NCI-H2196 (cell line): ENCODE measurements around the gene LRFN4.
"Not testable (repeated sequence)": the region's sequence is repeated elsewhere in the genome, so short reads cannot be mapped to it uniquely, and the experiment has no call there.

Experiments used
- DNase-seq: peaks from one replicate; lab custom pipeline; 2025; ENCODE audit not compliant: unreplicated experiment; lab: John Stamatoyannopoulos, UW

The LRFN4 gene

DNA sequence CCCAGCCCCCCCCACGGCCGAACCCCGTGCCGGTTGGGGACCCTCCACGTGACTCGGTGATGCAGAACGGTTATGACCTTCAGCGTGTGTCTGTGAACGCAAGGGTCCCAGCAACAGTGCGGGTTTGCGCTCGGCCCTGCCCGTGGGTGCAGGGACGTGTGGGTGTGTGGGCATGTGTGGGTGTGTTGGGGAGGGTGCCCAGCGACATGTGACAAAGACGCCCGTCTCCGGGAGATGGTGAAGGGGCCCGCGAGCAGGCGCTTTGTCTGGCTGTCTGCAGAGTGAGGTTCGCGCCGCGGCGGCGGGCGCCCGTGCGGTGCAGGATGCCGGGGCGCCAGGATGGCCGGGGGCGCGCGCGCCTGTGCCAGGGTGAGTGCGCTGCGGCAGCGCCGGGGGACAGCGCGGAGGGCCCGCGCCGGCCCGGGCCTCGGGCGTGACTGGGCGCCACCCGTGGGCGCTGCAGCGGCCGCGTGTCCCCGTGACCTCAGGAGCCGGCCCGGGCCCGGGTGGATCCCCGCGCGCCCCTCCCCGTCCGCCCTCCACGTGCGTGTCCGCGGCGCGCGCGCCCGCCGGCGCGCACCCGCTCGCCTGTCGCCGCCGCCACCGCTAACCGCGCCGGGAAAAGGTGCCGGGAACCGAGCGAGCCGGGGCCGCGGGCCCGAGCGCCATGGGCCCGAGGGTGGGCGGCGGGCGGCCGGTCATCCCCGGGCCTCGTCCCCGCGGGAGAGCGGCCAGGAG, at the start of gene LRFN4:
LRFN4 (plus strand) TSS at position 569 of the 738 bp plus-strand sequence. CDS start 681 bp downstream, outside the sequence.
- peak; percentile 54 for DNase-seq

- DNase-seq: no peak
Observed at GRCh38 chr11:66809592-66809991, 47.3 kb upstream of the LRFN4 start.

GRCh38 chr11:66810576-66811185, 46.2 kb upstream of the LRFN4 start:
- DNase-seq: no peak

DNA sequence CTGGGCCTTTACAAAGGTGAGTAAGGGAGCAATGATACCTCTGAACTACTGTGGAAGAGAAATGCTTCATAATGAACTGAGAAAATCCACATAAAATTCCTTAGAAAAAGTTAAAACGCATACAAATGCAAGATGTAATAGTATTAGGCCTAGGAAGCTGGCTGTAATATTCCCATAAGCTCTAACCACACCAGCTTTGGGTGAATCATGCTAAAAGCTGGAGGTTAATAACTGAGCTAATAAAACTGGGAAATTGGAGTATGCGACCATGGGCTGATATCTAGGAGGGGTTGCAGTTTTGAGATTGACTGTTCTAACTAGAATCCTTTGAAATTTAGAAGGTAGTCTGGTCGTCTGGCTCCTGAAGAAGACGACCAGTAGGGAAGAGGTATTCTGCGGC, 42.2 kb upstream of the LRFN4 start:
- no peak for DNase-seq

DNA sequence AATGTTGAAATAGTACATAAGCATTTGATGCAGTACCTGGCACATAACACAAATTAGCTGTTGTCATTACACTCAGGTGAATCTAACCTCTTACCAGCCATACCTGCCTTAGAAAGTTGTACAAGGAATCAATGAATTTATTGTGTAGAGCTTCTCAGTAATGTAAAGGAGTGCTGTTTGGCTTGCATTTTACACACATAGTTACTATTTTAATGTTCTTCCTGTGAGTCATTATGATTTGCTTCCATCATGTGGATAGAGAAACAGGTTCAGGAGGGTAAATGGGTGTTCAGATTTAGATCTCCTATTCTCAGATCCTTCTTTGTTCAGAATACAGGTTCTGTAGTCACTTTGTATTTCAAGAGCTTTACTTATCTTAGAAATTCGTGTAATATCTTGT, 41.2 kb upstream of the LRFN4 start:
- DNase-seq: no peak

DNA sequence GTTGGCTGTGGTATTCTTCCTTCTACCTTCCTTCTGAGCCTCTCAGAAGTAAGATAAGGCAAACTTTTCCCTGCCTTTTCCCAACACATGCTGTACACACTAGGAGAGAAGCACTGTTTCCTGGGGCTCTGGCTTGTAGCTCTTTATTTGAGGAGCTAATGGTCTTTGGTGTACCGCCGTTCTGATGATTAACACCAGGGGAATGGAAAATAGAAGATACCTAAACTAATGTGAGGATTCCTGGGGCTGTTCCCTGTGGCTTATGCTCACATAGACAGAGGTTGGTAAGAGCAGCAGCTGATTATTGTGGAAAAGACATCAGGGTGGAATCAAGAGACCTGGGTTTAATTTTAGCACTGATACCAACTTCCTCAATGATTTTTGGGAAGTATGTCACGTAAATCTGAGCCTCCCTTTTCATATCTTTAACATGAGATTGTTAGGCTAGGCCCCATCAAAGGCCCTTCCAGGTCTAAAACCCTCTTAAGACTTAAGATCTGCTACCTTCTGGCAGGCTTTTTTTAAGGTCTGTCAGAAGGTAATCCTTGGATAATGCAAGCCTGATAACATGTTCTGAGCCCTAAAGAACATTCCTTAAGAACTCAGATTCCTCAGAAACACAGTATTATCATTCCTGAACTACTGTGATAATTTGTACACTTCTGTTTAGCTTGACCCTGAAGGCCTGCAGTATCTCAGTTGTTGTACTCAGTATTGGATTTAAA, 38.5 kb upstream of the LRFN4 start:
- no peak for DNase-seq

GRCh38 chr11:66820381-66820780, 36.5 kb upstream of the LRFN4 start:
- no peak for DNase-seq

- no peak for DNase-seq
Observed at GRCh38 chr11:66820901-66821300, 36.0 kb upstream of the LRFN4 start.

GRCh38 chr11:66823700-66824099, 33.2 kb upstream of the LRFN4 start:
- DNase-seq: no peak

DNA sequence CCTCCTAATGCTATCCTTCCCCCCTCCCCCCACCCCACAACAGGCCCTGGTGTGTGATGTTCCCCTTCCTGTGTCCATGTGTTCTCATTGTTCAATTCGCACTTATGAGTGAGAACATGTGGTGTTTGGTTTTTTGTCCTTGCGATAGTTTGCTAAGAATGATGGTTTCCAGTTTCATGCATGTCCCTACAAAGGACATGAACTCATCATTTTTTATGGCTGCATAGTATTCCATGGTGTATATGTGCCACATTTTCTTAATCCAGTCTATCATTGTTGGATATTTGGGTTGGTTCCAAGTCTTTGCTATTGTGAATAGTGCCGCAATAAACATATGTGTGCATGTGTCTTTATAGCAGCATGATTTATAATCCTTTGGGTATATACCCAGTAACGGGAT, 32.3 kb upstream of the LRFN4 start:
- not testable (repeated sequence) for DNase-seq

GRCh38 chr11:66834539-66834845, 22.4 kb upstream of the LRFN4 start:
- no peak for DNase-seq

GRCh38 chr11:66834943-66835342, 21.9 kb upstream of the LRFN4 start:
- no peak for DNase-seq

DNA sequence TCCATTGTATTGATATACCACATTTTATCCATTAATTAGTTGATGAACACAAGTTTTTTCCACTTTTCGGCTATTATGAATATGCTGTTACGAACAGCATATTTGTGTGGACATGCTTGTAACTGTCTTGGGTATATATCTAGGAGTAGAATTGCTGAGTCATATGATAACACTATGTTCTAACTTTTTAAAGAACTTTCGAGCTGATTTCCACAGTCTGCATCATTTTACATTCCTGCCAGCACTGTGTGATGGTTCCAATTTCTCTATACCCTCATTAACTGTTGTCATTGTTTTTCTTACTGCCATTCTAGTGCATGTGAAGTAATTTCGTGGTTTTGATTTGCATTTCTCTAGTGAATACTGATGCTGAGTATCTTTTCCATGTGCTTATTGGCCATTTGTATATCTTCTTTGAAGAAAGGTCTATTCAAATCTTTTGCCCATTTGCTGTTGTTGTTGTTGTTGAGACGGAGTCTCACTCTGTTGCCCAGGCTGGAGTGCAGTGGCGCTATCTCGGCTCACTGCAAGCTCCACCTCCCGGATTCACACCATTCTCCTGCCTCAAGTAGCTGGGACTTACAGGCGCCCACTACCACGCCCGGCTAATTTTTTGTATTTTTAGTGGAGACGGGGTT, 21.0 kb upstream of the LRFN4 start:
- no peak for DNase-seq

DNA sequence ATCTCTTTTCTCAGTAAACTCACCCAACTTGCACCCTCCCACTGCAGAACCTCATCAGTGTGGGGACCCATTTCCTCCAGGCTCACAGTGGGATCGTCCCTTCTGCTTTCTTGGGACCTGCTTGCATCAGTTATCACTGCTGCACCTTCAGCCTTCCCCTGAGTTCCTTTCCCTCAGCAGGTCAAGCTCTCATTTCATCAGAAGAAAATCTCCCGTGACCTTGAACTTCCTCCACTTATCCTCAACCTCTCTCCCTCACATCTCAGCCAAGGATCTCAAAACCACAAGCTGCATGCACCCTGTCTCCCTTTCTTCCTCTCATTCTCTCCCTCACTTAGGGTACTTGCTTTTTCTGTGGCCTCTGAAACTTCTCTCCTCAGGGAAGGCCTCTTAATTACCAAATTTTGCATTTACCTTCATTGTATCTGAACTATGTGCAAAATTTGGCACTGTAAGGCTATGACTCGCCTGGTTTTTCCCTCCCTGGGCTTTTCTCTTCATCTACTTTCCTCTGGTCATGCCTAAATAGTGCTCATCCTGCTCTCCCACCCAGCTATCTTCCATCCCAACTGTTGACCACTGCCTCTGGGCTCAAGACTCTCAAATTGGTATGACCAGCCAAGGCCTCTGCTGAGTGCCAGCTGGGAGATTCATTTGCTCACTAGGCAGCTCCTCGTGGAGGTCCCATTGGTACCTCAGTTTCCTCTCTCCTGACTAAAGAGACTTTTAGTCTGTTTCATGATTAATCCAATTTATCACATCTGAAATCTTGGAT, 16.4 kb upstream of the LRFN4 start:
- DNase-seq: no peak

GRCh38 chr11:66841861-66842260, 15.0 kb upstream of the LRFN4 start:
- no peak for DNase-seq

- no peak for DNase-seq
Observed at GRCh38 chr11:66842501-66842895, 14.4 kb upstream of the LRFN4 start.

- DNase-seq: peak; percentile 91
Observed at GRCh38 chr11:66842896-66843775, 13.7 kb upstream of the LRFN4 start, which contains the start of gene RCE1. TSS of gene RCE1 (plus strand) at chr11:66843441. CDS start at chr11:66843456, 15 bp downstream.

DNA sequence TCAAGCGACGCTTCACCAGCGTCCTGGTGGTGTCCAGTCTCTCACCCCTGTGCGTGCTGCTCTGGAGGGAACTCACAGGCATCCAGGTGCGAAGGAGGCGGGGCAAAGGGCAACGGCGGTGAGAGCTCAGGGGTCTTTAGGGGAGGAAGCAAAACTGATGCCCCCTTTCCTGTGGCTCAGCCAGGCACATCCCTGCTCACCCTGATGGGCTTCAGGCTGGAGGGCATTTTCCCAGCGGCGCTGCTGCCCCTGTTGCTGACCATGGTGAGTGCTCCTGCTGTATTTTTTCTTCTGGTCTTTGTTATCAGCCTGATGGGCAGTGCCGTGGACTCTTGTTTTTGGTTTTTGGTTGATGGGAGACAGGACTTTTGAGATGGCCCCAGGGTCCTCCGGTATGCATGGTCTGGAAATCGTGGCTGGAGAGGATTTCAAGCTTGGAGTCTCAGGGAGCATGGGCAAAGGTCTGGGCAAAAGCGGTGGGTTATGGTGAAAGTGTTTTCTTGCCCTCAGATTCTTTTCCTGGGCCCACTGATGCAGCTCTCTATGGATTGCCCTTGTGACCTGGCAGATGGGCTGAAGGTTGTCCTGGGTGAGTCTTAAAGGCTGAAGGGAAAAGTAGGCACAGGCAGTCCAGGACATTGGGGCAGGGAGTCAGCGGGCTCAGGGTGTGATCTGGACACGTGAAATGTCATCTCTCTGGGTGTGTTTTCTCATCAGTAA, 12.9 kb upstream of the LRFN4 start:
- no peak for DNase-seq

DNA sequence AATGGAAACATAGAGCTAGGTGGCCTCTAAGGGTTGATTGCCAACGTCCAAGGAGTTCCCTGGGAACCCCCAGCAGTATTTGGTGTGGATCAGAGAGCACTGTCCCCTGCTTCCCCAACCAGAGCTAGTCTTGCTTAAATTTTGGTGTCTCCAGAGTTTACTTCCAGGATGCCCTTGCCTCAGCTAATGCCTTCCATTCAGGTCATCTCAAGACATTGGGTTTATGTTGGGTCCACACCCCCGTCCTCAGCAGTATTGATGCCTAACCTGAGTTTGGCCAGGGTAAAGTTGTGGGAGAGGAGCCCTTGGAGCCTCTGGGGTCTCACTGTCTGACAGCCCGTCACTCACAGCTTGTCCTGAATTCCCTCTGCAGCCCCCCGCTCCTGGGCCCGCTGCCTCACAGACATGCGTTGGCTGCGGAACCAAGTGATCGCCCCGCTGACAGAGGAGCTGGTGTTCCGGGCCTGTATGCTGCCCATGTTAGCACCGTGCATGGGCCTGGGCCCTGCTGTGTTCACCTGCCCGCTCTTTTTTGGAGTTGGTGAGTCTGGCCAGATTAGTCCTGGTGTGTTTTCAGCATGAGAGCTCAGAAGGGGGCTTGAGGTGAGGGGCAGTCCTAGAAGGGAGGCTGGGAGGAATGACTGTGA, 12.2 kb upstream of the LRFN4 start:
- no peak for DNase-seq
